A549 (cell line): ENCODE measurements around the gene MAPKAPK2.

Experiments used
- CBX2 ChIP-seq: fragments of 200-600 bp; sonication (generic); IDR thresholded peaks from 2 replicates; pipeline ENCODE4 v1.6.1; 2016; ENCODE audit warnings: low read depth, mild to moderate bottlenecking, borderline replicate concordance
- CEBPB ChIP-seq, 2 experiments: fragments of >200 bp in 1 of 2; sonication (Bioruptor Twin) in 1 of 2; formaldehyde crosslinking in 1 of 2; IDR thresholded peaks; 2 replicates each; pipeline ENCODE4 v1.6.1; 2012 to 2016
- EP300 ChIP-seq, 2 experiments: fragments of >200 bp; sonication (Bioruptor Twin); formaldehyde crosslinking; IDR thresholded peaks; 2 replicates in 1 of 2; 3 replicates in 1 of 2; pipeline ENCODE4 v1.6.1; 2016 to 2017
- HDAC2 ChIP-seq: fragments of 200-600 bp; sonication (generic); IDR thresholded peaks from 2 replicates; pipeline ENCODE4 v1.6.1; 2016
- JUN ChIP-seq, 2 experiments: fragments of >200 bp; sonication (Bioruptor Twin); formaldehyde crosslinking; IDR thresholded peaks; 2 replicates in 1 of 2; 3 replicates in 1 of 2; pipeline ENCODE4 v1.6.1; 2016 to 2017
- JUNB ChIP-seq: fragments of >200 bp; sonication (Bioruptor Twin); formaldehyde crosslinking; IDR thresholded peaks from 2 replicates; pipeline ENCODE4 v1.6.1; 2016
- NFE2L2 ChIP-seq: fragments of 150-350 bp; conservative IDR thresholded peaks from 2 replicates; pipeline ENCODE4 v1.6.1; 2014; ENCODE audit warnings: low read length
- POLR2A ChIP-seq: IDR thresholded peaks from 2 replicates; pipeline ENCODE4 v1.6.1; 2012; ENCODE audit warnings: mild to moderate bottlenecking, low read length
- SREBF2 ChIP-seq: fragments of 450-650 bp; IDR thresholded peaks from 2 replicates; pipeline ENCODE4 v1.6.1; 2014; ENCODE audit warnings: mild to moderate bottlenecking, moderate library complexity
- TF ChIP-seq, protein P1 (sequence below): fragments of >200 bp; sonication (Bioruptor Twin); formaldehyde crosslinking; IDR thresholded peaks from 3 replicates; pipeline ENCODE4 v1.5.1; 2016
- TF ChIP-seq, protein P2 (sequence below): fragments of 200-600 bp; sonication (generic); IDR thresholded peaks from 2 replicates; pipeline ENCODE4 v1.6.1; 2016; ENCODE audit warnings: antibody characterized with exemption, mild to moderate bottlenecking, moderate library complexity
- TF ChIP-seq, protein P3 (sequence below): fragments of >200 bp; sonication (Bioruptor Twin); formaldehyde crosslinking; IDR thresholded peaks from 3 replicates; pipeline ENCODE4 v1.6.1; 2016

DNA sequence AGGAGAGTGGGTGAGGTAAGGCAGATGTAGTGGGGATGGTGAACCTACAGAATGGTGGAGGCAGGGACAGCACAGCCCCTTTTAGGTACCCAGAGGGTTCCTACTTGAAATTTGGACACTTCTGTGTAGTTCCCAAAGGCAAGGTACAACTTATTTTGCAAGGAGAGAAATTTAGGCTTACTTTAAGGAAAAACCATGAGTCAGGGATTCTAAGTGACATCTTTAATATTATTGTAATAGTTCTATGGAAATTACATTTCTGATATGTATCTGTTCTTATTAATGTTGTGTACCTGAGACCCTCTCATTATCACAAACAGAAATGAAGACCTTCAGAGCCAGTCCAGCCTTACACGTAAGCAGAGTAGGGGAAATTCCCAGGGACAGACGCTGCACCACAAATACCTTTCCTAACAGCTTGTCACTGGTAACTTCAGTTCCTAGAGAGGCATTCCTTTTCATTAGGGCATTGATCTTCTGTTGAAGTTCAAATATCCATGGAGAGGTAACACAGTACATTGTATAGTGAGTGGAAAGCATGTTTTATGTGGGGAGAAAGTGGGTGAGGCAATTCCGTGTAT, 41.5 kb upstream of the MAPKAPK2 start:
- TF ChIP-seq, protein P1, sequence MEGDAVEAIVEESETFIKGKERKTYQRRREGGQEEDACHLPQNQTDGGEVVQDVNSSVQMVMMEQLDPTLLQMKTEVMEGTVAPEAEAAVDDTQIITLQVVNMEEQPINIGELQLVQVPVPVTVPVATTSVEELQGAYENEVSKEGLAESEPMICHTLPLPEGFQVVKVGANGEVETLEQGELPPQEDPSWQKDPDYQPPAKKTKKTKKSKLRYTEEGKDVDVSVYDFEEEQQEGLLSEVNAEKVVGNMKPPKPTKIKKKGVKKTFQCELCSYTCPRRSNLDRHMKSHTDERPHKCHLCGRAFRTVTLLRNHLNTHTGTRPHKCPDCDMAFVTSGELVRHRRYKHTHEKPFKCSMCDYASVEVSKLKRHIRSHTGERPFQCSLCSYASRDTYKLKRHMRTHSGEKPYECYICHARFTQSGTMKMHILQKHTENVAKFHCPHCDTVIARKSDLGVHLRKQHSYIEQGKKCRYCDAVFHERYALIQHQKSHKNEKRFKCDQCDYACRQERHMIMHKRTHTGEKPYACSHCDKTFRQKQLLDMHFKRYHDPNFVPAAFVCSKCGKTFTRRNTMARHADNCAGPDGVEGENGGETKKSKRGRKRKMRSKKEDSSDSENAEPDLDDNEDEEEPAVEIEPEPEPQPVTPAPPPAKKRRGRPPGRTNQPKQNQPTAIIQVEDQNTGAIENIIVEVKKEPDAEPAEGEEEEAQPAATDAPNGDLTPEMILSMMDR, result no peak
- TF ChIP-seq POLR2A (no peak), NFE2L2 (no peak), JUN (IDR thresholded peaks at IDR 0.05) (no peak), JUNB (no peak), HDAC2 (no peak), CEBPB (IDR thresholded peaks at IDR 0.05) (no peak), CBX2 (no peak), SREBF2 (no peak), EP300 (IDR thresholded peaks at IDR 0.05) (no peak)
- TF ChIP-seq, protein P2, sequence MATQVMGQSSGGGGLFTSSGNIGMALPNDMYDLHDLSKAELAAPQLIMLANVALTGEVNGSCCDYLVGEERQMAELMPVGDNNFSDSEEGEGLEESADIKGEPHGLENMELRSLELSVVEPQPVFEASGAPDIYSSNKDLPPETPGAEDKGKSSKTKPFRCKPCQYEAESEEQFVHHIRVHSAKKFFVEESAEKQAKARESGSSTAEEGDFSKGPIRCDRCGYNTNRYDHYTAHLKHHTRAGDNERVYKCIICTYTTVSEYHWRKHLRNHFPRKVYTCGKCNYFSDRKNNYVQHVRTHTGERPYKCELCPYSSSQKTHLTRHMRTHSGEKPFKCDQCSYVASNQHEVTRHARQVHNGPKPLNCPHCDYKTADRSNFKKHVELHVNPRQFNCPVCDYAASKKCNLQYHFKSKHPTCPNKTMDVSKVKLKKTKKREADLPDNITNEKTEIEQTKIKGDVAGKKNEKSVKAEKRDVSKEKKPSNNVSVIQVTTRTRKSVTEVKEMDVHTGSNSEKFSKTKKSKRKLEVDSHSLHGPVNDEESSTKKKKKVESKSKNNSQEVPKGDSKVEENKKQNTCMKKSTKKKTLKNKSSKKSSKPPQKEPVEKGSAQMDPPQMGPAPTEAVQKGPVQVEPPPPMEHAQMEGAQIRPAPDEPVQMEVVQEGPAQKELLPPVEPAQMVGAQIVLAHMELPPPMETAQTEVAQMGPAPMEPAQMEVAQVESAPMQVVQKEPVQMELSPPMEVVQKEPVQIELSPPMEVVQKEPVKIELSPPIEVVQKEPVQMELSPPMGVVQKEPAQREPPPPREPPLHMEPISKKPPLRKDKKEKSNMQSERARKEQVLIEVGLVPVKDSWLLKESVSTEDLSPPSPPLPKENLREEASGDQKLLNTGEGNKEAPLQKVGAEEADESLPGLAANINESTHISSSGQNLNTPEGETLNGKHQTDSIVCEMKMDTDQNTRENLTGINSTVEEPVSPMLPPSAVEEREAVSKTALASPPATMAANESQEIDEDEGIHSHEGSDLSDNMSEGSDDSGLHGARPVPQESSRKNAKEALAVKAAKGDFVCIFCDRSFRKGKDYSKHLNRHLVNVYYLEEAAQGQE, result no peak
- TF ChIP-seq, protein P3, sequence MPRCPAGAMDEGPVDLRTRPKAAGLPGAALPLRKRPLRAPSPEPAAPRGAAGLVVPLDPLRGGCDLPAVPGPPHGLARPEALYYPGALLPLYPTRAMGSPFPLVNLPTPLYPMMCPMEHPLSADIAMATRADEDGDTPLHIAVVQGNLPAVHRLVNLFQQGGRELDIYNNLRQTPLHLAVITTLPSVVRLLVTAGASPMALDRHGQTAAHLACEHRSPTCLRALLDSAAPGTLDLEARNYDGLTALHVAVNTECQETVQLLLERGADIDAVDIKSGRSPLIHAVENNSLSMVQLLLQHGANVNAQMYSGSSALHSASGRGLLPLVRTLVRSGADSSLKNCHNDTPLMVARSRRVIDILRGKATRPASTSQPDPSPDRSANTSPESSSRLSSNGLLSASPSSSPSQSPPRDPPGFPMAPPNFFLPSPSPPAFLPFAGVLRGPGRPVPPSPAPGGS, result no peak
